GM23338 (cell line): ENCODE data around the gene TIAM1. TPM values are rescaled to one million over a fixed set of nuclear protein-coding genes. Genes with fewer than 3 reads are reported as not detected.

Experiments
- ATAC-seq: fragments of 200-7000 bp; cut with Tn5 transposase; 3 replicates; pipeline ENCODE4 v1.9.1; 2020
- DNase-seq: peaks from one replicate; pipeline ENCODE4 v3.0.0-alpha.2; 2015; ENCODE audit warnings: low spot score
- H2AFZ ChIP-seq: fragments of 200-600 bp; sonication (generic); 2 replicates; pipeline ENCODE4 v1.8.0; 2016; ENCODE audit warnings: antibody characterized with exemption, mild to moderate bottlenecking, moderate library complexity
- H3F3A ChIP-seq: fragments of 200-600 bp; sonication (generic); replicated peaks from 2 replicates; pipeline ENCODE4 v1.8.0; 2017; ENCODE audit warnings: antibody characterized with exemption, mixed run types, low read depth
- H3K27ac ChIP-seq: fragments of 200-600 bp; sonication (generic); 2 replicates; pipeline ENCODE4 v1.6.1; 2016; ENCODE audit warnings: low read depth
- H3K27me3 ChIP-seq: fragments of 200-600 bp; sonication (generic); 2 replicates; pipeline ENCODE4 v1.8.0; 2016; ENCODE audit warnings: mild to moderate bottlenecking, mixed run types, moderate library complexity; ENCODE audit not compliant: insufficient read depth
- H3K36me3 ChIP-seq: fragments of 200-600 bp; sonication (generic); 2 replicates; pipeline ENCODE4 v1.8.0; 2016; ENCODE audit warnings: mild to moderate bottlenecking; ENCODE audit not compliant: insufficient read depth
- H3K4me1 ChIP-seq: fragments of 200-600 bp; sonication (generic); 2 replicates; pipeline ENCODE4 v1.8.0; 2016; ENCODE audit warnings: mild to moderate bottlenecking, moderate library complexity; ENCODE audit not compliant: insufficient read depth
- H3K4me2 ChIP-seq: fragments of 200-600 bp; sonication (generic); 2 replicates; pipeline ENCODE4 v1.7.1; 2017; ENCODE audit warnings: mixed run types
- H3K4me3 ChIP-seq: fragments of 200-600 bp; sonication (generic); 2 replicates; pipeline ENCODE4 v1.6.1; 2016; ENCODE audit warnings: mixed run types
- H3K79me2 ChIP-seq: fragments of 200-600 bp; sonication (generic); replicated peaks from 2 replicates; pipeline ENCODE4 v1.8.0; 2017; ENCODE audit warnings: mild to moderate bottlenecking; ENCODE audit not compliant: insufficient read depth
- H3K9me2 ChIP-seq: fragments of 200-600 bp; sonication (generic); 2 replicates; pipeline ENCODE4 v1.8.0; 2017; ENCODE audit not compliant: insufficient read depth
- H4K20me1 ChIP-seq: fragments of 200-600 bp; sonication (generic); replicated peaks from 2 replicates; pipeline ENCODE4 v1.8.0; 2017; ENCODE audit warnings: mild to moderate bottlenecking; ENCODE audit not compliant: insufficient read depth
- H3K27ac Mint-ChIP-seq: 2 replicates; pipeline ENCODE4 v1.8.0; 2020; ENCODE audit warnings: inconsistent platforms, mild to moderate bottlenecking, moderate library complexity, mixed read lengths
- H3K27me3 Mint-ChIP-seq: 3 replicates; pipeline ENCODE4 v1.8.0; 2022; ENCODE audit warnings: low read depth, mild to moderate bottlenecking, moderate library complexity, mixed read lengths, inconsistent platforms; ENCODE audit not compliant: insufficient read depth, poor library complexity
- H3K36me3 Mint-ChIP-seq: 3 replicates; pipeline ENCODE4 v1.8.0; 2021; ENCODE audit warnings: low read depth, mild to moderate bottlenecking, inconsistent platforms, moderate library complexity, mixed read lengths
- H3K4me1 Mint-ChIP-seq: 3 replicates; pipeline ENCODE4 v1.8.0; 2020; ENCODE audit warnings: mild to moderate bottlenecking, inconsistent platforms, mixed read lengths
- H3K4me3 Mint-ChIP-seq: 3 replicates; pipeline ENCODE4 v1.8.0; 2021; ENCODE audit warnings: moderate library complexity, mild to moderate bottlenecking, inconsistent platforms, mixed read lengths
- H3K9me3 Mint-ChIP-seq: 3 replicates; pipeline ENCODE4 v1.8.0; 2020; ENCODE audit warnings: moderate library complexity, mild to moderate bottlenecking, inconsistent platforms, mixed read lengths
- CREB1 ChIP-seq: fragments of 250-450 bp; sonication (Bioruptor Pico); IDR thresholded peaks from 2 replicates; pipeline ENCODE4 v1.5.0; 2020; ENCODE audit warnings: low read depth, mild to moderate bottlenecking, moderate library complexity
- EZH2 ChIP-seq: fragments of 200-600 bp; sonication (generic); IDR thresholded peaks from one replicate; pipeline ENCODE4 v1.8.0; 2017; ENCODE audit warnings: antibody characterized with exemption, mild to moderate bottlenecking, low read depth; ENCODE audit not compliant: unreplicated experiment
- JUNB ChIP-seq: IDR thresholded peaks from one replicate; pipeline ENCODE4 v1.6.1; 2016; ENCODE audit warnings: antibody characterized with exemption; ENCODE audit not compliant: unreplicated experiment
- ZNF114 ChIP-seq: fragments of 250-450 bp; sonication (Bioruptor Pico); IDR thresholded peaks from 2 replicates; pipeline ENCODE4 v1.5.0; 2020; ENCODE audit warnings: mild to moderate bottlenecking, moderate library complexity
- ZNF331 ChIP-seq: fragments of 250-450 bp; sonication (Bioruptor Pico); IDR thresholded peaks from 2 replicates; pipeline ENCODE4 v1.5.0; 2020; ENCODE audit warnings: low read depth, mild to moderate bottlenecking, moderate library complexity
- polyA plus RNA-seq: library from polyadenylated mRNA; unstranded; fragments of >200 nt; fragmentation: Nextera tagmentation; extraction: Ambion mirVana; gene quantifications from 2 replicates; pipeline ENCODE4 v1.2.1, GENCODE V29; 2016
- total RNA-seq: library from RNA; depleted of rRNA; stranded (reverse); fragments of >200 nt; shearing (Covaris generic); gene quantifications from 2 replicates; pipeline ENCODE4 v1.2.3, GENCODE V29; 2014
- TF ChIP-seq, protein P1 (sequence below): IDR thresholded peaks from 2 replicates; pipeline ENCODE4 v1.6.1; 2016; ENCODE audit warnings: antibody characterized with exemption
- TF ChIP-seq, protein P2 (sequence below): IDR thresholded peaks from one replicate; pipeline ENCODE4 v1.6.1; 2018; ENCODE audit warnings: antibody characterized with exemption; ENCODE audit not compliant: unreplicated experiment
- TF ChIP-seq, protein P3 (sequence below), 2 experiments: fragments of 200-600 bp in 1 of 2; sonication (generic) in 1 of 2; conservative IDR thresholded peaks; 2 replicates each; pipeline versions ENCODE4 v1.5.1 to v1.6.1; 2016 to 2017; ENCODE audit warnings: antibody characterized with exemption in 2 of 2, low read depth in 2 of 2, mild to moderate bottlenecking in 2 of 2, moderate library complexity in 1 of 2

Gene TIAM1
- total and polyA plus RNA-seq, 2 experiments from 2014 or later = 18.5 to 20.0 TPM

DNA sequence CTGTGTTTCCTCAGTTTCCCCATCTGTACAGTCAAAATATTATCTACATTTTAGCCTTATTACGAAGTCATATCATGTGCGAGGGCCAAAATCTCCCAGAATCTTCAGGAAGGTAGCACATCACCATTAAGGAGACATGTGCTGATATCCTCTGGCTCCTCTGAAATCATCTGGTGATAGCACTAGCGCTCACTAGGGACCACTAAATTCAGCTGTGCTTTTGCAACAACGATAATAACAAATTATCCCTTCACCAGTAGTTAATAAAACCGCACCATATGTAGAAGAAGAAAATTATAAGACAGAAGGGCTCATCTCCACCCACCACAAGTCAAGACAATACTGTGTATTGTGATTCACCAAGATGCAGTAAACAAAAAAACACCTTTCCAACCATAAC is 53.3 kb downstream of the TIAM1 start:
- DNase-seq (no peak), ATAC-seq (no peak)
- Mint-ChIP-seq H3K27me3 (peaks cover 9% of the 10 kb centered on the region), H3K4me1 (peaks cover 6% of the 10 kb centered on the region; the same call in 2 of the 3 replicates), H3K4me3 (no peak overlapping the region), H3K36me3 (peaks cover 9% of the 10 kb centered on the region; the same call in 2 of the 3 replicates), H3K9me3 (peaks cover 9% of the 10 kb centered on the region; the same call in 1 of the 3 replicates), H3K27ac (no peak overlapping the region)
- Histone ChIP-seq H3K4me2 (no peak overlapping the region), H3K4me3 (no peak overlapping the region), H3K79me2 (no peaks in the 10 kb centered on the region; the same call in 1 of the 2 replicates), H3F3A (no peaks in the 10 kb centered on the region), H2AFZ (no peak overlapping the region), H3K36me3 (no peaks in the 10 kb centered on the region), H4K20me1 (no peaks in the 10 kb centered on the region), H3K9me2 (peaks cover 4% of the 10 kb centered on the region; the same call in 1 of the 2 replicates), H3K27me3 (no peaks in the 10 kb centered on the region), H3K27ac (no peak overlapping the region), H3K4me1 (peaks cover 3% of the 10 kb centered on the region; the same call in 1 of the 2 replicates)
- TF ChIP-seq CREB1 (CRISPR knock-in tag) (no peak), ZNF114 (no peak), ZNF331 (no peak)
- TF ChIP-seq, protein P1, sequence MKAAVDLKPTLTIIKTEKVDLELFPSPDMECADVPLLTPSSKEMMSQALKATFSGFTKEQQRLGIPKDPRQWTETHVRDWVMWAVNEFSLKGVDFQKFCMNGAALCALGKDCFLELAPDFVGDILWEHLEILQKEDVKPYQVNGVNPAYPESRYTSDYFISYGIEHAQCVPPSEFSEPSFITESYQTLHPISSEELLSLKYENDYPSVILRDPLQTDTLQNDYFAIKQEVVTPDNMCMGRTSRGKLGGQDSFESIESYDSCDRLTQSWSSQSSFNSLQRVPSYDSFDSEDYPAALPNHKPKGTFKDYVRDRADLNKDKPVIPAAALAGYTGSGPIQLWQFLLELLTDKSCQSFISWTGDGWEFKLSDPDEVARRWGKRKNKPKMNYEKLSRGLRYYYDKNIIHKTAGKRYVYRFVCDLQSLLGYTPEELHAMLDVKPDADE = no peak
- TF ChIP-seq, protein P2, sequence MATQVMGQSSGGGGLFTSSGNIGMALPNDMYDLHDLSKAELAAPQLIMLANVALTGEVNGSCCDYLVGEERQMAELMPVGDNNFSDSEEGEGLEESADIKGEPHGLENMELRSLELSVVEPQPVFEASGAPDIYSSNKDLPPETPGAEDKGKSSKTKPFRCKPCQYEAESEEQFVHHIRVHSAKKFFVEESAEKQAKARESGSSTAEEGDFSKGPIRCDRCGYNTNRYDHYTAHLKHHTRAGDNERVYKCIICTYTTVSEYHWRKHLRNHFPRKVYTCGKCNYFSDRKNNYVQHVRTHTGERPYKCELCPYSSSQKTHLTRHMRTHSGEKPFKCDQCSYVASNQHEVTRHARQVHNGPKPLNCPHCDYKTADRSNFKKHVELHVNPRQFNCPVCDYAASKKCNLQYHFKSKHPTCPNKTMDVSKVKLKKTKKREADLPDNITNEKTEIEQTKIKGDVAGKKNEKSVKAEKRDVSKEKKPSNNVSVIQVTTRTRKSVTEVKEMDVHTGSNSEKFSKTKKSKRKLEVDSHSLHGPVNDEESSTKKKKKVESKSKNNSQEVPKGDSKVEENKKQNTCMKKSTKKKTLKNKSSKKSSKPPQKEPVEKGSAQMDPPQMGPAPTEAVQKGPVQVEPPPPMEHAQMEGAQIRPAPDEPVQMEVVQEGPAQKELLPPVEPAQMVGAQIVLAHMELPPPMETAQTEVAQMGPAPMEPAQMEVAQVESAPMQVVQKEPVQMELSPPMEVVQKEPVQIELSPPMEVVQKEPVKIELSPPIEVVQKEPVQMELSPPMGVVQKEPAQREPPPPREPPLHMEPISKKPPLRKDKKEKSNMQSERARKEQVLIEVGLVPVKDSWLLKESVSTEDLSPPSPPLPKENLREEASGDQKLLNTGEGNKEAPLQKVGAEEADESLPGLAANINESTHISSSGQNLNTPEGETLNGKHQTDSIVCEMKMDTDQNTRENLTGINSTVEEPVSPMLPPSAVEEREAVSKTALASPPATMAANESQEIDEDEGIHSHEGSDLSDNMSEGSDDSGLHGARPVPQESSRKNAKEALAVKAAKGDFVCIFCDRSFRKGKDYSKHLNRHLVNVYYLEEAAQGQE = no peak
- TF ChIP-seq, protein P3, sequence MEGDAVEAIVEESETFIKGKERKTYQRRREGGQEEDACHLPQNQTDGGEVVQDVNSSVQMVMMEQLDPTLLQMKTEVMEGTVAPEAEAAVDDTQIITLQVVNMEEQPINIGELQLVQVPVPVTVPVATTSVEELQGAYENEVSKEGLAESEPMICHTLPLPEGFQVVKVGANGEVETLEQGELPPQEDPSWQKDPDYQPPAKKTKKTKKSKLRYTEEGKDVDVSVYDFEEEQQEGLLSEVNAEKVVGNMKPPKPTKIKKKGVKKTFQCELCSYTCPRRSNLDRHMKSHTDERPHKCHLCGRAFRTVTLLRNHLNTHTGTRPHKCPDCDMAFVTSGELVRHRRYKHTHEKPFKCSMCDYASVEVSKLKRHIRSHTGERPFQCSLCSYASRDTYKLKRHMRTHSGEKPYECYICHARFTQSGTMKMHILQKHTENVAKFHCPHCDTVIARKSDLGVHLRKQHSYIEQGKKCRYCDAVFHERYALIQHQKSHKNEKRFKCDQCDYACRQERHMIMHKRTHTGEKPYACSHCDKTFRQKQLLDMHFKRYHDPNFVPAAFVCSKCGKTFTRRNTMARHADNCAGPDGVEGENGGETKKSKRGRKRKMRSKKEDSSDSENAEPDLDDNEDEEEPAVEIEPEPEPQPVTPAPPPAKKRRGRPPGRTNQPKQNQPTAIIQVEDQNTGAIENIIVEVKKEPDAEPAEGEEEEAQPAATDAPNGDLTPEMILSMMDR (conservative IDR thresholded peaks at IDR 0.05; ENCODE audit: low read depth in 2 of 2) = no peak

DNA sequence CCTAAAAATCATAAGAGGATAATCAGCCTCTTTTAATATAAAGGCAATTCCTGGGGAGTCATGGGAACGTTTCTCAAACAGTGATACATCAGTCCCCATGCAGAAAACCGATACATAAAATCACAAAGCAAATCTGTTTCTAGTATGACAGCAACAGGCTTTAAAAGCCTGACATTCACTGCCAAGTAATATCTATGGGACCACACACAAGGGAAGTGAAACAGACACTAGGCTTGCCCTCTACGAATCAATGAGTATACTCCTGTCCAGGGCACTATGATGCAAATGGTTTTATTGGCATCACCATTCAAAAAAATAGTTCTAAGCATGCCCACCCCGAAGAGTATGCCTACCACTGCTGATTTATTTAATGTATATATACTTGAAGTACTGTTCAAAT is 54.4 kb downstream of the TIAM1 start:
- Histone ChIP-seq H3K4me2 (no peak overlapping the region), H3K4me3 (no peak overlapping the region), H3K27me3 (no peaks in the 10 kb centered on the region), H3K9me2 (peaks cover 4% of the 10 kb centered on the region; the same call in 1 of the 2 replicates), H3K36me3 (no peaks in the 10 kb centered on the region), H2AFZ (no peak overlapping the region), H3K79me2 (no peaks in the 10 kb centered on the region; the same call in 1 of the 2 replicates), H4K20me1 (no peaks in the 10 kb centered on the region), H3K4me1 (peaks cover 3% of the 10 kb centered on the region; the same call in 1 of the 2 replicates), H3K27ac (no peak overlapping the region), H3F3A (no peaks in the 10 kb centered on the region)
- peaks cover 9% of the 10 kb centered on the region for H3K27me3 Mint-ChIP-seq
- no peak overlapping the region for H3K4me3 Mint-ChIP-seq
- DNase-seq = no peak
- no peak overlapping the region for H3K27ac Mint-ChIP-seq
- peaks cover 9% of the 10 kb centered on the region for H3K4me1 Mint-ChIP-seq
- peaks cover 9% of the 10 kb centered on the region; the same call in 2 of the 3 replicates for H3K36me3 Mint-ChIP-seq
- ATAC-seq = no peak
- peaks cover 9% of the 10 kb centered on the region; the same call in 1 of the 3 replicates for H3K9me3 Mint-ChIP-seq
- TF ChIP-seq ZNF114 (no peak), CREB1 (CRISPR knock-in tag) (no peak), EZH2 (no peak), JUNB (no peak)
- TF ChIP-seq, protein P3 (conservative IDR thresholded peaks at IDR 0.05; ENCODE audit: low read depth in 2 of 2) = no peak
